CD4-positive, alpha-beta T cell treated with Interleukin-17A for 4 hours (primary cell): ENCODE measurements around the gene EIF4G3.
"Not testable (repeated sequence)": the region's sequence is repeated elsewhere in the genome, so short reads cannot be mapped to it uniquely, and the experiment has no call there.

Source experiments
- DNase-seq: peaks from one replicate; pipeline ENCODE4 v3.0.0-alpha.2; 2020; ENCODE audit warnings: mixed read lengths

The EIF4G3 gene

GRCh38 chr1:21188235-21188634, 11.5 kb upstream of the EIF4G3 start:
- DNase-seq: no peak

GRCh38 chr1:21185221-21185731, 8.6 kb upstream of the EIF4G3 start:
- no peak for DNase-seq

- no peak for DNase-seq
Observed at GRCh38 chr1:21184276-21184675, 7.6 kb upstream of the EIF4G3 start.

GRCh38 chr1:21182181-21182731, 5.6 kb upstream of the EIF4G3 start:
- DNase-seq: no peak

GRCh38 chr1:21178271-21178670, 1.6 kb upstream of the EIF4G3 start:
- DNase-seq: not testable (repeated sequence)

GRCh38 chr1:21175670-21176581, 771 bp downstream of the EIF4G3 start:
- peak; percentile 60 for DNase-seq

- peak; percentile 44 for DNase-seq
Observed at GRCh38 chr1:21175324-21175669, 1.4 kb downstream of the EIF4G3 start.

GRCh38 chr1:21174654-21175323, 1.9 kb downstream of the EIF4G3 start:
- no peak for DNase-seq

GRCh38 chr1:21174230-21174629, 2.5 kb downstream of the EIF4G3 start:
- DNase-seq: no peak

GRCh38 chr1:21173096-21173495, 3.6 kb downstream of the EIF4G3 start:
- not testable (repeated sequence) for DNase-seq

- not testable (repeated sequence) for DNase-seq
Observed at GRCh38 chr1:21170837-21171236, 5.9 kb downstream of the EIF4G3 start.

- no peak for DNase-seq
Observed at GRCh38 chr1:21168444-21168843, 8.3 kb downstream of the EIF4G3 start.

GRCh38 chr1:21165646-21166045, 11.1 kb downstream of the EIF4G3 start:
- DNase-seq: no peak

GRCh38 chr1:21165076-21165475, 11.6 kb downstream of the EIF4G3 start:
- no peak for DNase-seq

GRCh38 chr1:21164266-21164665, 12.4 kb downstream of the EIF4G3 start:
- no peak for DNase-seq

- no peak for DNase-seq
Observed at GRCh38 chr1:21162740-21163464, 13.8 kb downstream of the EIF4G3 start.

GRCh38 chr1:21161842-21162241, 14.9 kb downstream of the EIF4G3 start:
- DNase-seq: no peak

- DNase-seq: no peak
Observed at GRCh38 chr1:21160263-21160796, 16.4 kb downstream of the EIF4G3 start.

GRCh38 chr1:21157868-21158267, 18.8 kb downstream of the EIF4G3 start:
- no peak for DNase-seq

- DNase-seq: no peak
Observed at GRCh38 chr1:21157054-21157453, 19.6 kb downstream of the EIF4G3 start.

GRCh38 chr1:21156019-21156418, 20.7 kb downstream of the EIF4G3 start:
- no peak for DNase-seq

GRCh38 chr1:21154717-21155116, 22.0 kb downstream of the EIF4G3 start:
- DNase-seq: no peak

GRCh38 chr1:21153388-21153787, 23.3 kb downstream of the EIF4G3 start:
- DNase-seq: no peak
